ENCODE measurements around the gene OCRL.
"Not testable (repeated sequence)": the region's sequence is repeated elsewhere in the genome, so short reads cannot be mapped to it uniquely, and the experiment has no call there.

The OCRL gene

GRCh38 chrX:129568349-129568748 is 28.3 kb downstream of the OCRL start:
- H3K4me3 ChIP-seq (ENCODE audit: low read length), result no peak overlapping the region
- TF ChIP-seq, protein P1, sequence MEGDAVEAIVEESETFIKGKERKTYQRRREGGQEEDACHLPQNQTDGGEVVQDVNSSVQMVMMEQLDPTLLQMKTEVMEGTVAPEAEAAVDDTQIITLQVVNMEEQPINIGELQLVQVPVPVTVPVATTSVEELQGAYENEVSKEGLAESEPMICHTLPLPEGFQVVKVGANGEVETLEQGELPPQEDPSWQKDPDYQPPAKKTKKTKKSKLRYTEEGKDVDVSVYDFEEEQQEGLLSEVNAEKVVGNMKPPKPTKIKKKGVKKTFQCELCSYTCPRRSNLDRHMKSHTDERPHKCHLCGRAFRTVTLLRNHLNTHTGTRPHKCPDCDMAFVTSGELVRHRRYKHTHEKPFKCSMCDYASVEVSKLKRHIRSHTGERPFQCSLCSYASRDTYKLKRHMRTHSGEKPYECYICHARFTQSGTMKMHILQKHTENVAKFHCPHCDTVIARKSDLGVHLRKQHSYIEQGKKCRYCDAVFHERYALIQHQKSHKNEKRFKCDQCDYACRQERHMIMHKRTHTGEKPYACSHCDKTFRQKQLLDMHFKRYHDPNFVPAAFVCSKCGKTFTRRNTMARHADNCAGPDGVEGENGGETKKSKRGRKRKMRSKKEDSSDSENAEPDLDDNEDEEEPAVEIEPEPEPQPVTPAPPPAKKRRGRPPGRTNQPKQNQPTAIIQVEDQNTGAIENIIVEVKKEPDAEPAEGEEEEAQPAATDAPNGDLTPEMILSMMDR (conservative IDR thresholded peaks at IDR 0.05; ENCODE audit: low read depth, low read length), result no peak

GRCh38 chrX:129572422-129572821 is 32.4 kb downstream of the OCRL start:
- DNase-seq (ENCODE audit: low read depth), result no peak
- TF ChIP-seq, protein P1 (conservative IDR thresholded peaks at IDR 0.05; ENCODE audit: low read depth, low read length), result no peak

More at GRCh38 chrX:129568349-129568748, 28.3 kb downstream of the OCRL start:
- DNase-seq (ENCODE audit: low read depth), result no peak

GRCh38 chrX:129573652-129574051 is 33.6 kb downstream of the OCRL start:
- not testable (repeated sequence) for DNase-seq (ENCODE audit: low read depth); H3K4me3 ChIP-seq (ENCODE audit: low read length)

More at GRCh38 chrX:129572422-129572821, 32.4 kb downstream of the OCRL start:
- H3K4me3 ChIP-seq (ENCODE audit: low read length), result no peak overlapping the region

GRCh38 chrX:129574214-129574613 is 34.2 kb downstream of the OCRL start:
- DNase-seq (ENCODE audit: low read depth), result no peak
- TF ChIP-seq, protein P1 (conservative IDR thresholded peaks at IDR 0.05; ENCODE audit: low read depth, low read length), result no peak
- H3K4me3 ChIP-seq (ENCODE audit: low read length), result no peak overlapping the region

DNA sequence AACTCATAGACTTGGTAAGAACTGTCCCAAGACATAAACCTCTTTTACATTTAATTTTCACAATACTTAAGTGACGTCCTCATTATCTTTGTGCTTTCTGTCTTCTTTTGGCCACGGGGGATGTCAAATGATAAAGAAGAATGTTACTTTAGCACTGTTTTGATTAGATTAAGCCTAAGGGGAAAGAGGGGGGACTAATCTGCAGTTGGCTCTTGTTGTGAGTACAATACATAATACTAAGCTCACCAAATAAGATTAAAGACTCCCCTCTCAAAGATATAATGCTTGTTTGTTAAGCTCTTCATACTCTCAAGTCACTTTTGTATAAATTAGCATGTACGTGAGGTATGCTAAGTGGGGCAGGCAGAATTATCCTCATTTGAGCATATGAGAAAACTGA is 36.5 kb downstream of the OCRL start:
- peak; percentile 25 for DNase-seq (ENCODE audit: low read depth)
- H3K4me3 ChIP-seq (ENCODE audit: low read length), result no peak overlapping the region
- TF ChIP-seq, protein P1 (conservative IDR thresholded peaks at IDR 0.05; ENCODE audit: low read depth, low read length), result no peak

DNA sequence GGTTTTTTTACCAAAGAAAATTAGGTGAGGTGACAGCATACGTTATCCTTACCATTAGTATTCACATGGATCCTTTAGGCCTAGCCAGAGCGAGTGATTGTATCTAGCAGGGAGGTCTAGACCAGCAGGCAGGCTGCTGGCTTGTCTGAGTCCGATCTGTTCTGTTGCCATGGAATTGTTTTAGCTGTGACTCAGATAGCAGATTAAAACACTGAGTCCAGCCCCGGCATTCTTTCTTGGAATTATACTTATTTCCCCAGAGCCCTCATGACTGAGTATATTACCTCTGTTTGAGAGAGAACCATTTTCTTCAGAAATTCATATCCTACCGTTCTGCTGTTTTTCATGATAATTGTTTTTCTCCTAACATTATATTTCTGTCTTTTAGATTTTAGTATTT is 37.4 kb downstream of the OCRL start:
- TF ChIP-seq, protein P1 (conservative IDR thresholded peaks at IDR 0.05; ENCODE audit: low read depth, low read length), result no peak
- peak; percentile 68 for DNase-seq (ENCODE audit: low read depth)
- H3K4me3 ChIP-seq (ENCODE audit: low read length), result no peak overlapping the region

GRCh38 chrX:129577877-129578276 is 37.8 kb downstream of the OCRL start:
- TF ChIP-seq, protein P1 (conservative IDR thresholded peaks at IDR 0.05; ENCODE audit: low read depth, low read length), result no peak
- DNase-seq (ENCODE audit: low read depth), result no peak
- no peak overlapping the region for H3K4me3 ChIP-seq (ENCODE audit: low read length)

DNA sequence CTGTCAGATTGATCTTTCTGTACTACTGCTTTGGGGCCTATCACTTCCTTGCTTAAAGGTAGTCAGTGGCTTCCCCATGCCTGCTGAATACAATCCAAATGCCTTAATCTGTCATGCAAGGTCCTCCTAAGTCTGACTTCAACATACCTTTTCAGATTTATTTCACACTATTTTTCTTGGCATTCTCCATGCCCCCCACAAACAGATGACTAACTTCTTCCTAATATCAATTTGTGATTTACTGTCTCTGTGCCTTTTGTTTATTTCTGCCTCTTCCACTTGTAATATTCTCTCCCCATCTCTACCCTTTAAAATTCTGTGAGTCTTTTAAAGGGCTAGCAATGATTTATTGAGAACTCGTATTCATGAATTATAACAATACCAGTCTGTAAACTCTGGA is 41.8 kb downstream of the OCRL start:
- TF ChIP-seq, protein P1 (conservative IDR thresholded peaks at IDR 0.05; ENCODE audit: low read depth, low read length), result no peak
- no peak for DNase-seq (ENCODE audit: low read depth)
- H3K4me3 ChIP-seq (ENCODE audit: low read length), result no peak overlapping the region

Data from retinal pigment epithelial cell (primary cell).